ENCODE data around the gene VCL.
"Not testable (repeated sequence)": the region's sequence is repeated elsewhere in the genome, so short reads cannot be mapped to it uniquely, and the experiment has no call there.

VCL gene

DNA sequence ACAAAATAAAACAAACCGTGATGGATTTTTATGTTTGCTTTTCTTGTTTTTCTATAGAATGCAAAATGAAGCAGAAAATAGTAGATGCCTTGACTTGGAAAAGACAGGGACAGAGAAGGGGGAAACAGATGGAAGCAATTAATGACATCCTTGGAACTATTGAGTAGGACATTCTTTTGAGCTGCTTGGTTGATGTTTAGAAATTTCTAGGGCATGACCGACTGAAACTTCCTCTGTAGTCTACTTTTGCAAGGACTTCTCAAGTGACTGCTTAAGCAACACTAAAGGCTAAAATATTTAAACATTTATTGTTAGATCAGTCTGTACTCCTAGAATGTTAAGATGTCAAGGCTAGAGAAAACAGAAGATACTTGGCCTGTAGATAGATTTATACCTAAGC lies 49.4 kb downstream of the VCL start:
- DNase-seq = no peak

DNA sequence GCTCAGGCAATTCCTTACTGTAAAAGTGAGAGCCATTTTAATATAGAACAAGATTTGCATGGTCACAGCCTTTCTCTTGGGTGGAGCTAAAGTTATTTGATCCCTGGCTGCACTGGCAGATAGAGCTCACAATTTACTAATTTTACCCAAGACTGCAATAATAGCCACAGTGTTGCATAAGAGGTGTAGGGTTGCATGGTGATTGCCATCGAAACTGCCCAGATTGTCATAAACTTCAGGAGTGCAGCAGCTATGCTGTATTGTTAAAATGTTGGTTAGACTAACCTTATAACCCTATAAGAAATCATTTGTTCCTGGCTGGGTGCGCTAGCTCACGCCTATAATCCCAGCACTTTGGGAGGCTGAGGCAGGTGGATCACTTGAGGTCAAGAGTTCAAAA lies 50.0 kb downstream of the VCL start:
- no peak for DNase-seq

DNA sequence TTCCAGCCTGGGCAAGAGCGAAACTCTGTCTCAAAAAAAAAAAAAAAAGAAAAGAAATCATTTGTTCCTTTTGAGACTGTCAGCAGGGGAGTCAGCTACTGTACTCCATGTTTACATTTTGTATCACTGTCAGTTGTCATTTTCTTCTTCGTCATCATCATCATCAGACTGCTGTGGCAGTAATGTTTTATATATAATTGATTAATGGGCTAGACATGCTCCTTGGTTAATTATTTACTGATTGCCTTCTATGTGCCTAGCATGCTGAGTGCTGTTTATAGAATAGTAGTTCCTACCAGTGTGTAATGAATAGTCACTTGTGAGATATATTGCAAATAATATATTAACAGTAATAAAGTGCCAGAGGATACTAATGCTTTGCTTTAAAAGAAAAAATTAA lies 50.5 kb downstream of the VCL start:
- no peak for DNase-seq

DNA sequence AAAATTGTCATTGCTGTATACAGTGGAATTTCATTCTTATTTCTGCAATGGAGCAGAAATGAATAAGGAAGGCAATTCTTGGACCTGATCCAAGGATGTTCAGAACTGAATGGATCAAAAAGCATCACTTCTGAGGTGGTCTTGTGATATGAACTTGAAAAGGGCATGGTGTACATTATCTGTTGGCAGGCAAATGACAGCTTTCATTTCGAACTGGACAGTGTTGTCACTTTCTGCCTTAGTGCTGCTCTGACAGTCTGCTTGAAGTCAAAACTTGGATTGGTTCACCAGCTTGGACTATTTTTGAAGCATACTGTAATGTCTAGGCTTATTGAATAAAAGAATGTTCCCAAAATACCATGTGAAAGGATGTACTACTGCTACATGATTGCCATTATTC lies 52.0 kb downstream of the VCL start:
- no peak for DNase-seq

DNA sequence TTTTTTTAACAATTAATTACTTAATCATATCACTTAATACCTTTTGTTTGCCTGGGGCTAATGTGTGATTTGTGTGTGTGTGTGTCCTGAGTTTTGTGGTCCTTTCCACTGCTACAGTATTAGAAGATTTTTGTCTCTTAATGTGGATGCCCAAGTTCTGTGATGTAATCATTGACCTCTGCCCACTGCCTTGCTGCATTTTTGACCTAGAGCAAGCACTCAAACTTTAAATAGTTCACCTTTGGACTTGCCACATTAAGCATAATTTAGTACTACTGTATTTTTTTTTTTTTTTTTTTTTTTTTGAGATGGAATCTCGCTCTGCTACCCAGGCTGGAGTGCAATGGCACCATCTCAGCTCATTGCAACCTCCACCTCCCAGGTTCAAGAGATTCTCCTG lies 52.7 kb downstream of the VCL start:
- no peak for DNase-seq

DNA sequence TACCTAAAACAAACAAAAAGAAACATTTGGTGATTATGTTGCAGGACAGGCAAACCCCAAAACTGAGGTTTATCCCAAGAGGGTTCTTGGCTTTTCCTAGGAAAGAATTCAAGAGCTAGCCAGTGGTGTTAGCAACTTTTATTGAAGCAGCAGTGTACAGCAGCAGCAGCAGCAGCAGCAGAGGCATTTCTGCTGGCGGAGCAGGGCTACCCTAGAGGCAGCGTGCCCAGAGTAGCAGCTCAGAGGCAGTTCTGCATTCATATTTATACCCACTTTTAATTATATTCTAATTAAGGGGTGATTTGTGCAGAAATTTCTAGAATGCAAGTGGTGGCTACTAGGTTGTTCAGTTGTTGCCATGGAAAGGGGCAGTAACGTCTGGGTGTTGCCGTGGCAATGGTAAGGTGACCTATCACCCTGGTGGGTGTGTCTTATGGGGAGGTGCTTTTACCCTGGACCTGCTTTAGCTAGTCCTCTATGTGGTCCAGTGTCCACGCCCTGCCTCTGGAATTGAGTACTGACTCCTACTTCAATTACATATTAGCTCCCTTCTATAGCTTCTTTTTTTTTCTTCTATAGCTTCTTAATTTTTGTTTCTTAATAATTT lies 53.9 kb downstream of the VCL start:
- DNase-seq = no peak

DNA sequence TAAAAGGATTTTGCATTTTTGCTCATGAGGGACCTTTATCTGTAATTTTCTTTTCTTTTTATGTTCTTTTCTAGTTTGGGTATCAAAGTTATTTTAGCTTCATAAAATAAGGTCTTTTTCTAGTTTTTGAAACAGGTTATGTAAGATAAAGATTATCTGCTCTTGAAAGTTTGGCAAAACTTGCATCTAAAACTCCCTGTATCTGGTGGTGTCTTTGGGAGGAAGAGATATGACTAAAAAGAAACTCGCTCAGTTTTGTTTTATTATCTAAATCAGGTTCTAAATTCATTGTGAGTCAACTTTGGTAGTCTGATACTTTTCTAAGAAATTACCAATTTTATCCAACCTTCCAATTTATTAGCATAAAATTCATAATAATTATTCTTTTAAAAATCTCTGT lies 55.1 kb downstream of the VCL start:
- DNase-seq = no peak

DNA sequence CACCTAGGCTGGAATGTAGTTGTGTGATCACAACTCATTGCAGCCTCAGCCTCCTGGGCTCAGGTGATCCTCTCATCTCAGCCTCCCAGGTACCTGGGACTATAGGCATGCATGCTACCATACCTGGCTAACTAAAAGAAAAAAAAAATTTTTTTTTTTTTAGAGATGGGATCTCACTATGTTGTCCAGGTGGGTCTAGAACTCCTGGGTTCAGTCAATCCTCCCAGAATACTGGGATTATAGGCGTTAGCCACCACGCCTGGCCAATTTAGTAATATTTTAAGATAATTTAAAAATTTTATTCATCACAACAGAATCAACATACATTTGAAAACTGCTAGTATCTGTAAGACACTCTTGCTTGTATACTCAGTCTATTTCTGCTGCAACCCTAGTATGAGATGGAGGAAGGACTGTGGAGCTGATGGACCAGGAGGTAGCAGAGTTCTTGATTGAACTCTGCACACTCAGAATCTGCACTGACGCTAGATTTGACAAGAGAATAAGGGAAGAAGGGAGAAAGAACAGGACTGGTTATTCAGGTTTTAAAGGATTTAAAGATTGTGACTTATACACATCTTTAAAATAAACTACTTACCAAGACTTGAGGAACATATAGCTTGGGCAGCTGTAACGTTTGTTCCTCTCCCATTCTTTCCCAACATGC lies 57.6 kb downstream of the VCL start:
- no peak for DNase-seq

DNA sequence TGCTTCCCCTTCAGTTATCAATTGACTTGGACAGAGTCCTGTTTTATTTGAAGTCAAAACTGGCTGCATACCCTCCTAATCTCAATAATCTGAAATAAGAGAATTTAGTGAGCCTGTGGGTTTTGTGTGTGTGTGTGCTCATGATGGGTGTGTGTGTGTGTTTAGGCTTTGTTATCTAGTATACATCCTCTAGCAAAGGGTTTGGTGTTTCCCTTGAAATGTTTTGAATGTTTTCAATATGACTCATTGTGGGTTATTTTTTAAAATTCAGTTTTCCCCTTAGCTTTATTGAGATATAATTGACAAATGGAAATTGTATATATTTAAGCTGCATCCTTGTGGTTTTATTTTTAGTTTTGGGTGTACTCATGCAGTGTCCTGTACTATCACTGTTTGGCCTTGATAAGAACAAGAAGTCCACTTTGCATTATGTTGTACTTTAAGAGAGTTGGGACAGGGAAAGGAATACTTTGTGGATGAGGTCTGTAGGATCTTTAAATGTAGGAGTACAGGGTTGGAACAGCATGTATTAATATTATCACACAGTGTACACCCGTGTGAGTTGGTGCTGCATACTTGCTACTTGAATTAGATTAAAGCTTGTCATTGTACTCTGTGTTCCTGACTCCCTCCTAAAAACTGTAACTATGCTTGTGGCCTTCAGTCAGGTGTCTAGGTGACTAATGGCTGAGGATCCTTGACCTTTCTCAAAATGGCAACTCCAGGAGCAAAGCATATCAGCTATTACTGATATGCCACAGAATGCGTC lies 58.3 kb downstream of the VCL start:
- no peak for DNase-seq

DNA sequence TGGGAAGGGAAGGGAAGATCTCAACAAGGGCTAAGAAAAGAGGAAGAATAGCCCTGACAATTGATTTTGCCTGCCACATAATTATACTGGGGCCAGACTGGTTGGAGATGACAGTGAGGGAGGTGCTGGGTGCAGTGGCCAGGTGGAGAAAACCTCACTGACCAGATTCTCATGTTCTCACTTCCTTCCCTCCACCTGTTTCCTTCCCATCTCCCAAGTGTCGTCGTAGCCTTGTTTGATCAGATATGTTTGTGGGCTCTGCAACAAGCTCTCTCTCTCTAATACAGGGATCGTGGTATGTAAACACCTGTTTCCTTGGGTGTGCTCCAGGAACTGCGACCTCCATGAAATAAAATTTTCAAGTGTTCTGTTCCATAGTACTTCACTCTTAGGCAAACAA lies 60.2 kb downstream of the VCL start:
- DNase-seq = no peak

DNA sequence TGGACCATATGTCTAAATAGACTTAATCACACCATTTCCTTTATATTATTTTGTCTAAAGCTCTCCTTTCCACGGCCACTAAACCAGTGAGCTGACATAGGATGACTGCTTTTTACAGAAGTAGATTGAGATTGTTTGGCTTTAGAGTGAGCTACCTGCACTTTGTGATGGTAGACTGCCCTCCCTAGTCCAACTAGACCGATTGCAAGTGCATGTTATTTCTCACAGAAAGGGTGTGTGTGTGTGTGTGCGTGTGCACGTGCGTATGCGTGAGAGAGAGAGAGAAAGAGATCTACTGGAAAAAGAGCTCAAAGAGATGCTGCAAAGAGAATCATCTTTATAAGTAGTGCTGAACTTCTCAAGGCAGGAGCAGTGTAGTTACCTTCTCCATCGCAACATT lies 60.7 kb downstream of the VCL start:
- DNase-seq = no peak

DNA sequence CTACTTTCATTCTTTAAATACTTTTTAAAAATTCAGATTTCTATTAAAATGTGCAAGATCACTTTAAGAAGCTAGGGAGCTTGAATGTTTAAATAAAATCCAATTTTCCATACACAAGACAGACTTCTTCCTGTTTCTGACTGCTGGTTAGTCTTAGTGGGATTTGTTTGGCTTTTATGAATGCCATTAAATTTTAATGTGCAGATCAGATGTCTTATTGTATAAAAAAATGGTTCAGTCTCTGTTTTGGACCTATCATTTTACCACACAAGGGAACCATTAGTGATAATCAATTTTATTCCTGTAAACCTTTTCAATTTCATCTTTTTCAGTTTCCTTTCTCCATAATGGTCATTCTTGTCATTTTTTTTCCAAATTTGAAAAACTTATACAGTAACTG lies 63.2 kb downstream of the VCL start:
- DNase-seq = no peak

DNA sequence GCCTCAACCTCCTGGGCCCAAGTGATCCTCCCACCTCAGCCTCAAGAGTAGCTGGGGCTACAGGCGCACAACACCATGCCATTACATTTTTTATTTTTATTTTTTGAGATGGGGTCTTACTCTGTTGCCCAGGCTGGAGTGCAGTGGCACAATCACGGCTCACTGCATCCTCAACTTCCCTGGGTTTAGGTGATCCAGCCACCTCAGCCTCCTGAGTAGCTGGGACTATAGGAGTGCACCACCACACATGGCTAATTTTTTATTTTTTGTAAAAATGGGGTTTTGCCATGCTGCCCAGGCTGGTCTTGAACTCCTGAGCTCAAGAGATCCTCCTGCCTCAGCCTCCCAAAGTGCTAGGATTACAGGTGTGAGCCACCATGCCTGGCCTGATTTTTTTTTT lies 64.1 kb downstream of the VCL start:
- not testable (repeated sequence) for DNase-seq

DNA sequence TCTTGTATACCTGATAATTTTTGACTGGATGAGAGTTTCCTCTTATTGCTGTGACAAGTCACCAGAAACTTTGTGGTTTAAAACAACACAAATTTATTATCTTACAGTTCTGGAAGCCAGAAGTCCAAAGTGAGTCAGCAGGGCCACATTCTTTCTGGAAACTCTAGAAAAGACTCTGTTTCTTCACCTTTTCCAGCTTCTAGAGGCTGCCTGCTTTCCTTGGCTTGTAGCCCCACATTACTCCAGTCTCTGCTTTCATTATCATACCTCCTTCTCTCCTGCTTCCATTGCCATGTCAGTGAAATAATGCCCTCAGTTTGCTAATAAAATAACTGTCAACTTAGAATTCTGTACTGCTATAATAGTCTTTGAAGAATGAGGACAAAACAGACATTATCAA lies 65.3 kb downstream of the VCL start:
- DNase-seq = no peak

DNA sequence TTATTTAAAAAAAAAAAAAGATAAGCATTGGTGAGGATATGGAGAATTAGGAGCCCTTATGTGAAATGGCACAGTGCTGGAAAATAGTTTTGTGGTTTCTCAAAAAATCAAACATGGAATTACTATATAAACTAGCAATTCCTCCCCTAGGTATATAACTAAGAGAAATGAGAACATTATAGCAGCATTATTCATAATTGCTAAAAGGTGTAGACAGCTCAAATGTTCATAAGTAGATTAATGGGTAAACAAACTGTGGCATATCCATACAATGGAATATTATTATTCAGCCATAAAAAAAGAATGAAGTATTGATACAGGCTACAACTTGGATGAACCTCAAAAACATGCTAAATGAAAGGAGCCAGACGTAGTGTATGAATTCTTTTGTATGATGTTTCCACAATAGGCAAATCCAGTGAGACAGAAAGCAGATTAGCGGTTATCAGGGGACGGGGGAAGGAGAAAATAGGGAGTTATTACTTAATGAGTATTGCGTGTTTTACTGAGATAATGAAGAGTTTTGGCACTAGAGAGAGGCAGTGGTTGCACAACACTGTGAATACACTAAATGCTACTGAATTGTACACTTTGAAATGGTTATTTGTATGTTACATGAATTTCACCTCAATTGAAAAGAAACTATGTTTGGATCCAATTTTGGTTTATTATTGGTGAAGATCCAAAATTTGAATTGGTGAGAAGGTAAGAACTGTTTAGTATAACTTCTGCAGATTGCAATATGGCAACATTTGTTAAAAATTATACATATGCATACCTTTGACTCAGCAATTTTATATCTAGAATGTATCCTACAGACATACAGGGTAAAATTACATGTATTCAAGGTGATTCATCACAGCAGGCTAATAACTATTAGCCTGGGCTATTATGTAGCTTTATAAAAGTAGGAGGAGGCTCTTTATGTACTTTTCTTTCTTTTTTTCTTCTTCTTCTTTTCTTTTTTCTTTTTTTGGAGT lies 69.7 kb downstream of the VCL start:
- no peak for DNase-seq

DNA sequence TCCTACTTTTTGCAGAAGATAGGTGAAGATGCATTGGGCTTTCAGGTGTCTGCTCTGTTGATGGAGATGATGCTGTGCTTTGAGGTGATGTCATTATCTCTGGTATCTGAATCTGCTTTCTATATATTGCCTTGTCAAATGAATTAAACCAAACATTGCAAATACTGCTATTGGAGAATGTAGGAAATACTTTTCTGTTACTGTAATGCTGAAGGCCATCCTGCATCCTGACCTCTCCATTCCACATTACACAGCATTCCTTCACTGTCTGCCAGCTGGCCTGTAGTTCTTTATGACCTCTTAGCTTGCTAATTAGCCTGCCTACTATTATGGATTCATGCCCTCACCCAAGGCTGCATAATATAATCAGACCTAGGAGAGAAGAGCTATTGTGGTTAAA lies 73.2 kb downstream of the VCL start:
- DNase-seq = no peak

DNA sequence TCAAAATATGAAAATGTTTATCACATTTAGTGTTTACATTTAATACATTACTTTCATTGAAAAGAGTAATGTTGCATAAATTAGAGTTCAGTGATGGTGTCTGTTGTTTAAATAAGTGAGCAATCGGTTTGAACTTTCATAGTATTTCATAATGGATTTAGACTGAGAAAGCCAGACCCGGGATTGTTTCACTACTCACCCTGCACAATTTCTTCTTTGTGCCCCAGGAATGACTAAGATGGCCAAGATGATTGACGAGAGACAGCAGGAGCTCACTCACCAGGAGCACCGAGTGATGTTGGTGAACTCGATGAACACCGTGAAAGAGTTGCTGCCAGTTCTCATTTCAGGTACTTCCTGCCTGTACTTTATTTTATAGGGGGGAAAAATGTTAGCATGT lies 74.6 kb downstream of the VCL start:
- no peak for DNase-seq

DNA sequence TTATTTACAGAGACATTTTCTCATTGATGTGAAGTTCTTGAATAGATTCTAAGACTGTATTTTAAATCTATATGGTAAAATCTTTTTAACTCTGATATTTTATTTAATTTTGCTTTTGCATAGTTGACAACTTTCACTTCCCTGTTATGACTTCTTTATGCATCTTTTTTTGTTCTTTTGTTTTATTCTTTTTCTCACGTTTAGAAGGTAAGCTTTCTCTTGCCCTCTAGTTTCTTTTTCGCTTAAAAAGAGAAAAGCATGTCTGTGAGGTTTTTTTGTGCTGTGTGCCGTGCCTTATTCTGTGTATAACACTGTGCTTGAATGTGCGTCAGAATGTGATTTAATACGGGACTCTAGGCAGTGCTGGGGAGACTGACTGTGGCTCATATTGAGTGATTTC lies 78.0 kb downstream of the VCL start:
- no peak for DNase-seq

DNA sequence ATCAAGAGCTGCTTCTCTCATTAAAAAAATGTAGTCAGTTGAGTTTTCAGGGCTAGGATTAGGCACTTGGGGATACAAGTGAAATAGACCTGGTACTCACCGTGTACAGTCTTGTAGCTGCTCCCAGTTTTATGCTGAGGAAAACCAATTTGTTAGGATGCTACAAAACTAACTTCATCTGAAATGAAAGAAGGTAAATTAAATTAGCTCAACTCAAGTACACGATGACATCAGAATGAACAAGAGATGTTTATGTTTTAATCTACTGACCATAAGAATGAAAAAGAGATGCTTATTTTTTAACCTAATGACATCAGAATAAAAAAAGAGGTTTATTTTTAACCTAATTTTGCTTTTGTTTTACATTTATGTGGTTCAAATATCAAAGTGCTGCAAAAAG lies 79.0 kb downstream of the VCL start:
- no peak for DNase-seq

DNA sequence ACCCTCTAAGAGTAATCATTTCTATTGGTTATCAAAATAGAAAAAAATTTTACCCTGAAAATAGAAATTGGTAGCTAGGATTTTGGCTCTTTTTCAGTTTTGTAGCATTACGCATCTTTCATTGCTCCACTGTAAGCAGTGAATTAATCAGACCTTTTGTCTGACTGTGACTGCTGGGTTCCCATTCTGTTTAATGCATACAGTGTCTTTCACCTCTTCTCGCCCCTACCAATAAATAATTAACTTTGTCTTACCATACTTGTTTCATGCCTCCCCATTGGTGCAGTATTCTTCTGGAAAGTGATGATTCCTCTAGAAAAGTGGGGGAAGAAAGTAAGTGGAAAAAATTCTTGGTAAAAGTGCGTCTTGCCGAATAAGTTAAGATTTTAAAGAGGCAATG lies 79.5 kb downstream of the VCL start:
- no peak for DNase-seq

DNA sequence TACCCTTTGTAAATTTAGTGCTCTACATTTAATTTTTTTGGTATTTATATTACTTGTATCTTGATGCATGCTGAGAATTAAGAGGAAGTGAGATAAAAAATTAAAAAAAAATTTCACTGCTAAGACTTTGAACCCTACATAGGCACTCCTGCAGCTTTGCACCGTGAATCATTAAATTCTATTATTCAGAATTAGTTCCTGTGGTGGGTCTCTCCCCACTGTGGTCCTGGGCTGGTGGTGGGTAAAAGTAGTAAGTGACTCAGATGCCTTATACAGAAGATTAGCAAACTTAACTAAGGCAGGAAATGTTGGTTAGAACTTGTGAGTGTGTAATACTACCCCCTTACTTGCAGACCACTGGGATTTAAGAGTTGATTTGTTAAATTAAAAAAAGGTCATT lies 80.1 kb downstream of the VCL start:
- DNase-seq = no peak

DNA sequence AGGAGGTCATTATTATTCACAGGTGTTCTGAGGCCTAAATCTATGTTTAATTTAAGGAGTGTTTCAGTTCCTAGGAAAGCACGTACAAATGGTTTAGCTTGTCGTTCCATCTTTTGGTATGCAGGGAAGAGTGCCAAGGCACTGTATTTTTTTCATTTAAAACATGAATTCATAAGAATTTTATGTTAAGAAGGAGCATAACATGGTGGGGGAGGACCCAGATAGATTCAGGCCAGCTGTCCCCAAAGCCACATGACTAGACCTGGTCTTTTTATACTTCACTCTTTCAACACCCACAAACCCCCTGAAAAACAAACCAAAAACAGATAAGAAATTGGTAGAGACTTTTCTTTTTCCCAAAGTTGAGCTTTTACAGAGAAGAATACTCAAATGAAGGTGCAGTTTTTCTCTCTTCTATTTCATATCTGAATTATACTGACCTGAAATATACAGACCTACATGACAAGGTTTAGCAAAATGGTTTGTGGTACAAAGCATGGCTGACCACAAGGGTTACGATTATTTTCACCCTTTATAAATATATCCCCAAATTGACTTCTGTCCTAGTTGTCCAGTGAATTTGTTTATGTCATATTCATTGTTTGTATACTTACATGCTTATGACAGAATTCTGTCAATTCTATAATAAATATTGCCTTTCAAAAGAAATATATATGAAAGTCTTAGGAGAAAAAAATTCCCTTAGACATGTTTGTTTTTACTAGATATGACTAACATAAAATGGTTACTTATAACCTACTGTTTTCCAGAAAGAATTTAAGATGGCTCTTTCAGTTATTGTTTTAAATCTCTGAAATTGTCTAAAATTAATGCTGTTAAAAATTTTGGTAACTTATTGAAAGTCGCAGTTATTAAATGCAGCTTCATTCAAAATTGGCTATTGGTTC lies 81.4 kb downstream of the VCL start:
- DNase-seq = no peak

Data from NCI-H524 treated with DMSO at 0.1 percent for 48 hours (cell line).